H1 (cell line): ENCODE results near the gene HTR2A. TPM values are rescaled to one million over a fixed set of nuclear protein-coding genes. Genes with fewer than 3 reads are reported as not detected.

ENCODE experiments used
- KDM1A ChIP-seq: fragments of 200-600, 300-600 bp; sonication (generic); IDR thresholded peaks from 2 replicates; pipeline ENCODE4 v1.7.1; 2016; ENCODE audit warnings: mild to moderate bottlenecking, low read length, borderline replicate concordance
- SP4 ChIP-seq: IDR thresholded peaks from 2 replicates; pipeline ENCODE4 v1.6.1; 2012; ENCODE audit warnings: low read length, inconsistent platforms
- polyA plus RNA-seq, 7 experiments: library from polyadenylated mRNA; depleted of rRNA in 3 of 7; stranded (reverse) in 5 of 7; unstranded in 2 of 7; fragments of >200 nt in 5 of 7; fragments of 200-250 nt in 2 of 7; gene quantifications; 1 replicate in 5 of 7; 2 replicates in 1 of 7; 4 replicates in 1 of 7; pipeline versions ENCODE4 v1.2.1 to v1.2.3, GENCODE V29; 2011 to 2013; ENCODE audit warnings: missing spikeins in 2 of 7, mixed read lengths in 2 of 7
- total RNA-seq: library from RNA; stranded (reverse); fragmentation: NEBNext Ultra II Directional; extraction: Animal tissue kit (Norgen Biotek cat#: 25700); gene quantifications from 2 replicates; pipeline ENCODE4 v1.2.1, GENCODE V29; 2021

The HTR2A gene
- total and polyA plus RNA-seq, 2 of the 8 experiments (the other 6 are each of a cell fraction or from before 2014, with no cell fraction given) = not detected

GRCh38 chr13:46816371-46816770 lies 80.5 kb downstream of the HTR2A start (continued):
- TF ChIP-seq KDM1A (no peak), SP4 (no peak)
